ENCODE results near the gene MVB12B. TPM values are rescaled to one million over a fixed set of nuclear protein-coding genes. Genes with fewer than 3 reads are reported as not detected.
"Not testable (repeated sequence)": the region's sequence is repeated elsewhere in the genome, so short reads cannot be mapped to it uniquely, and the experiment has no call there.

The MVB12B gene
- total RNA-seq, 4 donors from 2014 or later = 2.1 to 39.2 (median 22.2) TPM

DNA sequence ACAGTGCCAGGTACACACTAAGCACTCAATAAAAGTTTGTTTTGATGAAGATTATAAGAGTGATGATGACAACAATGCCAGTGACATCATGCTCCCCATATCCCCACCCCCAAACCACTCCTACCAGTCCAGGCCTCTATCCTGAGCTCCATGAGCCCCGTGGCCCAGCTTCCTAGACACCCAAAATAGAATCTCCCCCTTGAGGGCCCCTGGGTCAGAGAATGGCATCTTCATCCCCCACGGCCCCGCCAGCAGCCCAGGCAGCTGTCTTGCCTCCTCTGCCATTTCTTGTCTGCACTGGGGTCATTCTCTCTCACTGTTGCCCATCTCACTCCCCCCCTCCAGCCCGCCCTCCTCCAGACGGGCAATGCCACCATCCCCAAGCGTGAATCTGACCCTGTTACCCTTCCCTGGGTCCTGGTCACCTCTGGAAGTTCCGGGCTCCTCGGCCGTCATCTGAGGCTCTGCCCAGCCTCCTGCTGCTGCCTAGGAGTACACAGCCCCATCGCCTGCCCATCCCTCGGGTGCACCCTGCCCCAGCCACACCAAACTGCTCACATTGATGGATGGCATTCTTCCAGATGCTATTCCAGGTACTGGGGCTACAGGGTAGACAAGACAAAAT is 210.3 kb downstream of the MVB12B start:
- H3K27me3 ChIP-seq = peaks cover 0 to 5% of the 10 kb centered on the region in 2 donors
- no peaks in the 10 kb centered on the region for H3K36me3 ChIP-seq
- DNase-seq = no peak
- H3K4me1 ChIP-seq = no peaks in the 10 kb centered on the region
- no peak overlapping the region for H3K27ac ChIP-seq
- H3K4me3 ChIP-seq = no peak overlapping the region
- TF ChIP-seq POLR2A (IDR thresholded peaks at IDR 0.05) = no peak
- TF ChIP-seq, protein P1, sequence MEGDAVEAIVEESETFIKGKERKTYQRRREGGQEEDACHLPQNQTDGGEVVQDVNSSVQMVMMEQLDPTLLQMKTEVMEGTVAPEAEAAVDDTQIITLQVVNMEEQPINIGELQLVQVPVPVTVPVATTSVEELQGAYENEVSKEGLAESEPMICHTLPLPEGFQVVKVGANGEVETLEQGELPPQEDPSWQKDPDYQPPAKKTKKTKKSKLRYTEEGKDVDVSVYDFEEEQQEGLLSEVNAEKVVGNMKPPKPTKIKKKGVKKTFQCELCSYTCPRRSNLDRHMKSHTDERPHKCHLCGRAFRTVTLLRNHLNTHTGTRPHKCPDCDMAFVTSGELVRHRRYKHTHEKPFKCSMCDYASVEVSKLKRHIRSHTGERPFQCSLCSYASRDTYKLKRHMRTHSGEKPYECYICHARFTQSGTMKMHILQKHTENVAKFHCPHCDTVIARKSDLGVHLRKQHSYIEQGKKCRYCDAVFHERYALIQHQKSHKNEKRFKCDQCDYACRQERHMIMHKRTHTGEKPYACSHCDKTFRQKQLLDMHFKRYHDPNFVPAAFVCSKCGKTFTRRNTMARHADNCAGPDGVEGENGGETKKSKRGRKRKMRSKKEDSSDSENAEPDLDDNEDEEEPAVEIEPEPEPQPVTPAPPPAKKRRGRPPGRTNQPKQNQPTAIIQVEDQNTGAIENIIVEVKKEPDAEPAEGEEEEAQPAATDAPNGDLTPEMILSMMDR (IDR thresholded peaks at IDR 0.05) = no peak
- no peaks in the 10 kb centered on the region for H3K9me3 ChIP-seq
- intact Hi-C loops (cut with DNase I; ENCODE audit: low total_unique reads) = no loop called here

DNA sequence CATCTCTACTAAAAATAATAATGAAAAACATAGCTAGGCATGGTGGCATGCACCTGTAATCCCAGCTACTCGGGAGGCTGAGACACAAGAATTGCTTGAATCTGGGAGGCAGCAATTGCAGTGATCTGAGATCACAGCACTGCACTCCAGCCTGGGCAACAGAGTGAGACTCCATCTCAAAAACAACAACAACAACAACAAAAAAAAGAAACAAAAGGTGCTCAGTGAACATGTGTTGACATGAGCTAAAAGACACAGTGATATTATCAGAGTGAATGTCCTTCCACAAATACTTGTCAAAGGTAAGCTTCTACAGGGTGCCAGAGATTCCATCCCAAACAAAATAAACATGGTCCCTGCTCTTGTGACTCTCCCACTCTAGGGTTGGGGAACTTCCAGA is 211.9 kb downstream of the MVB12B start:
- TF ChIP-seq POLR2A (IDR thresholded peaks at IDR 0.05) = no peak
- TF ChIP-seq, protein P1 (IDR thresholded peaks at IDR 0.05) = no peak
- Histone ChIP-seq H3K4me1 (no peaks in the 10 kb centered on the region), H3K27ac (no peak overlapping the region), H3K27me3 (peaks cover 0 to 5% of the 10 kb centered on the region in 2 donors), H3K9me3 (no peaks in the 10 kb centered on the region), H3K4me3 (no peak overlapping the region), H3K36me3 (no peaks in the 10 kb centered on the region)
- intact Hi-C loops (cut with DNase I; ENCODE audit: low total_unique reads) = no loop called here
- DNase-seq = no peak

DNA sequence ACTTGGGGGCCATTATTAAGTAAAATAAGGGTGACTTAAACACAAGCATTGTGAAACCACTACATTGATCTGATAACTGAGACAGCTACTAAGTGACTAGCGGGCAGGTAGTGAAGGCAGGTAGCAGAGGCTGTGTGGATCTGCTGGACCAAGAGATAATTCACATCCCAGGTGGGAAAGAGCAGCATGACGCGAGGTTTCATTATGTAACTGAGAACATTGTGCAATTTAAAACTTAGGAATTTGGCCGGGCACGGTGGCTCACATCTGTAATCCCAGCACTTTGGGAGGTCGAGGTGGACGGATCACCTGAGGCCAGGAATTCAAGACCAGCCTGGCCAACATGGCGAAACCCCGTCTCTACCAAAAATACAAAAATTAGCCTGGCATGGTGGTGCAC is 213.8 kb downstream of the MVB12B start:
- H3K27me3 ChIP-seq; H3K4me3 ChIP-seq; H3K36me3 ChIP-seq; DNase-seq; H3K4me1 ChIP-seq; intact Hi-C loops (cut with DNase I; ENCODE audit: low total_unique reads); H3K9me3 ChIP-seq; H3K27ac ChIP-seq: not testable (repeated sequence)

DNA sequence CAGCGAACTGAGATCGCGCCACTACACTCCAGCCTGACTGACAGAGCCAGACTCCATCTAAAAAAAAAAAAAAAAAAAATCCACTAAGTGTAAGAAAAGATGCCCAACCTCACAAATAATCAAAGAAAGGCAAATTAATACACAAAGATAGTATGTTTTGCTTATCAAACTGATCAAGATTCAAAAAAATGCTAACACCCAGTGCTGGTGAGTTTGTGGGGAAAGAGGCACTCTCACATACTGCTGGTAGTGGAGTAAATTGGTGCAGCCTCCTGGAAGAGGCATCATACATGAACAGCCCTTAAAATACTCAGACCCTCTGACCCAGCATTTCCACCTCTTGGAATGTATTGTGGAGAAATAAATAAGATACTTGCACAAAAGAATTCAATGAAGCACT is 216.9 kb downstream of the MVB12B start:
- Histone ChIP-seq H3K4me3 (no peak overlapping the region), H3K27ac (no peak overlapping the region), H3K36me3 (no peaks in the 10 kb centered on the region), H3K4me1 (no peaks in the 10 kb centered on the region), H3K27me3 (no peaks in the 10 kb centered on the region), H3K9me3 (no peaks in the 10 kb centered on the region)
- DNase-seq = no peak
- intact Hi-C loops (cut with DNase I; ENCODE audit: low total_unique reads) = no loop called here
- TF ChIP-seq, protein P1 (IDR thresholded peaks at IDR 0.05) = no peak
- TF ChIP-seq POLR2A (IDR thresholded peaks at IDR 0.05) = no peak

DNA sequence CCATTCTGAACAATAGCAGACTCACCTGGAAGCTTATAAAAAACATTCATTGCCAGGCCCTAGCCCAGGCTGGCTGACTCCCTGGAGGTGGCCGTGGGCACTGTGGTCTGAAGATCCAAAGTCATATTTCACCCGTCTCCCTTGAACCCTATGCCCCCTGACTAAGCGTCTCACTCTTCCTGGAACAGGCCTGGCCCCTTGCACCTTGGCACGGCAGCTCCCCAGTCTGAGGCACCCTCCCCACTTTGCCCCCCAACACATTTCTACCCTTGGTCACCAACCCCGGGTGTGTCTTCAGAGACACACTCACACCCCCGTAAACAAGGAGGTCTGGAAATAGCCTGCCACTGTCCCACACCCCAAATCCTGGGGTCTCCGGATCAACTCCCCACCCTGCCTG is 218.5 kb downstream of the MVB12B start:
- H3K4me1 ChIP-seq = no peaks in the 10 kb centered on the region
- no peaks in the 10 kb centered on the region for H3K9me3 ChIP-seq
- no peaks in the 10 kb centered on the region for H3K36me3 ChIP-seq
- H3K27ac ChIP-seq = no peak overlapping the region
- TF ChIP-seq, protein P1 (IDR thresholded peaks at IDR 0.05) = no peak
- TF ChIP-seq POLR2A (IDR thresholded peaks at IDR 0.05) = no peak
- intact Hi-C loops (cut with DNase I; ENCODE audit: low total_unique reads) = no loop called here
- no peaks in the 10 kb centered on the region for H3K27me3 ChIP-seq
- no peak overlapping the region for H3K4me3 ChIP-seq
- DNase-seq = no peak

DNA sequence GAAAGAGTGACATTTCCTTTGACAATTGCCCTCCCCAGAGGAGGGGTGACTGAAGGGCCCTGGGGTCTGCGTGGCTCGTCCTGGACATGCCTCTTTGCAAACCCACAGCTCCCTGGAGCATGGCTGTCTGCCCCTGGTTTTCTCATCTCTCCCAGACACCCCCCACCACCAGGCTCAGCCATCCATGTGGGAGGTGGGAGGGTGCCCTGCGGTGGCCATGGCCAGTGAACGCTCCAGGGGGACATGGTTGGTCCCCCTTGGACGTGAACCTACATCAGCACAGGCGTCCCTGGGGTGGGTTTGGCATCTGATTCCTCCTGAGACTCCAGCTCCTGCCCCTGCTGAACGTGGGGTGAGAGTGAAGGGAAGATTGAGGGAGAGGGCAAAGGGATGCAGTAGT is 219.4 kb downstream of the MVB12B start:
- Histone ChIP-seq H3K36me3 (no peaks in the 10 kb centered on the region), H3K4me1 (no peaks in the 10 kb centered on the region), H3K27ac (no peak overlapping the region), H3K27me3 (no peaks in the 10 kb centered on the region), H3K4me3 (no peak overlapping the region), H3K9me3 (no peaks in the 10 kb centered on the region)
- TF ChIP-seq, protein P1 (IDR thresholded peaks at IDR 0.05) = no peak
- TF ChIP-seq POLR2A (IDR thresholded peaks at IDR 0.05) = no peak
- no peak for DNase-seq
- intact Hi-C loops (cut with DNase I; ENCODE audit: low total_unique reads) = no loop called here
